HepG2 (cell line): Measurements from ENCODE around the gene CLIC1. TPM values are rescaled to one million over a fixed set of nuclear protein-coding genes. Genes with fewer than 3 reads are reported as not detected.

Experiments
- BRCA1 ChIP-seq: sonication (generic); formaldehyde crosslinking; IDR thresholded peaks from 2 replicates; pipeline ENCODE4 v1.4.0; 2020; ENCODE audit warnings: missing genetic modification reagents
- DDIT3 ChIP-seq: sonication (generic); formaldehyde crosslinking; IDR thresholded peaks from 2 replicates; pipeline ENCODE4 v1.4.0; 2020; ENCODE audit warnings: mild to moderate bottlenecking, missing genetic modification reagents
- ELF4 ChIP-seq: sonication (generic); formaldehyde crosslinking; IDR thresholded peaks from 2 replicates; pipeline ENCODE4 v1.5.0; 2020; ENCODE audit warnings: missing genetic modification reagents, mild to moderate bottlenecking, moderate library complexity, borderline replicate concordance
- FOSL1 ChIP-seq: sonication (generic); formaldehyde crosslinking; IDR thresholded peaks from 2 replicates; pipeline ENCODE4 v1.9.0; 2021; ENCODE audit warnings: missing genetic modification reagents, borderline replicate concordance
- HNRNPH1 ChIP-seq: fragments of 200-400 bp; formaldehyde crosslinking; optimal IDR thresholded peaks from 2 replicates; pipeline ENCODE3; 2017; ENCODE audit warnings: mild to moderate bottlenecking, low read depth, low read length
- JUNB ChIP-seq: sonication (generic); formaldehyde crosslinking; IDR thresholded peaks from 2 replicates; pipeline ENCODE4 v1.8.0; 2022; ENCODE audit warnings: missing genetic modification reagents, mild to moderate bottlenecking, borderline replicate concordance
- KLF9 ChIP-seq: IDR thresholded peaks from 2 replicates; pipeline ENCODE4 v1.6.1; 2016; ENCODE audit warnings: low read depth
- NR2F2 ChIP-seq: IDR thresholded peaks from 2 replicates; pipeline ENCODE4 v1.6.1; 2012; ENCODE audit warnings: low read depth, inconsistent platforms, borderline replicate concordance
- PTBP1 ChIP-seq: fragments of 200-400 bp; formaldehyde crosslinking; IDR thresholded peaks from 2 replicates; pipeline ENCODE4 v1.6.1; 2018; ENCODE audit warnings: low read length, low read depth; ENCODE audit not compliant: poor library complexity, severe bottlenecking
- SNAI1 ChIP-seq: sonication (generic); formaldehyde crosslinking; IDR thresholded peaks from 2 replicates; pipeline ENCODE4 v1.5.0; 2020; ENCODE audit warnings: mild to moderate bottlenecking, missing genetic modification reagents, borderline replicate concordance
- SRSF4 ChIP-seq: fragments of 200-400 bp; formaldehyde crosslinking; IDR thresholded peaks from one replicate; pipeline ENCODE4 v1.6.1; 2018; ENCODE audit warnings: mild to moderate bottlenecking, low read depth, low read length, moderate library complexity; ENCODE audit not compliant: poor library complexity, severe bottlenecking
- SYNCRIP ChIP-seq: fragments of 200-400 bp; formaldehyde crosslinking; IDR thresholded peaks from 2 replicates; pipeline ENCODE4 v1.6.1; 2018; ENCODE audit warnings: mild to moderate bottlenecking, low read depth, low read length; ENCODE audit not compliant: insufficient read depth
- TBL1XR1 ChIP-seq: fragments of 150-350 bp; IDR thresholded peaks from 2 replicates; pipeline ENCODE4 v1.6.1; 2014; ENCODE audit warnings: borderline replicate concordance, low read length; ENCODE audit not compliant: partially characterized antibody
- TGIF2 ChIP-seq: IDR thresholded peaks from 2 replicates; pipeline ENCODE4 v1.6.1; 2016; ENCODE audit warnings: control low read depth, missing compliant biosample characterization
- THAP11 ChIP-seq: IDR thresholded peaks from 2 replicates; pipeline ENCODE4 v1.6.1; 2016; ENCODE audit warnings: missing biosample characterization, missing genetic modification reagents
- ZBTB7A ChIP-seq: sonication (generic); formaldehyde crosslinking; IDR thresholded peaks from 2 replicates; pipeline ENCODE4 v1.8.0; 2022; ENCODE audit warnings: mild to moderate bottlenecking, missing genetic modification reagents
- ZFY ChIP-seq: sonication (generic); formaldehyde crosslinking; IDR thresholded peaks from 2 replicates; pipeline ENCODE4 v1.4.0; 2020; ENCODE audit warnings: missing genetic modification reagents
- ZMYM2 ChIP-seq: sonication (generic); formaldehyde crosslinking; IDR thresholded peaks from 2 replicates; pipeline ENCODE4 v1.8.0; 2022; ENCODE audit warnings: mild to moderate bottlenecking, missing genetic modification reagents
- ZNF207 ChIP-seq: fragments of 450-650 bp; IDR thresholded peaks from 2 replicates; pipeline ENCODE4 v1.6.1; 2016; ENCODE audit warnings: antibody characterized with exemption, borderline replicate concordance
- ZNF224 ChIP-seq: sonication (generic); formaldehyde crosslinking; IDR thresholded peaks from 2 replicates; pipeline ENCODE4 v1.5.0; 2020; ENCODE audit warnings: mild to moderate bottlenecking, missing genetic modification reagents
- ZNF260 ChIP-seq: sonication (generic); formaldehyde crosslinking; IDR thresholded peaks from 2 replicates; pipeline ENCODE4 v1.4.0; 2020; ENCODE audit warnings: missing genetic modification reagents, low read depth, mild to moderate bottlenecking, borderline replicate concordance
- ZNF30 ChIP-seq: sonication (generic); formaldehyde crosslinking; IDR thresholded peaks from 2 replicates; pipeline ENCODE4 v1.5.0; 2020; ENCODE audit warnings: mild to moderate bottlenecking, missing genetic modification reagents
- ZNF83 ChIP-seq: sonication (generic); formaldehyde crosslinking; IDR thresholded peaks from 2 replicates; pipeline ENCODE4 v1.4.0; 2020; ENCODE audit warnings: missing genetic modification reagents, mild to moderate bottlenecking, borderline replicate concordance
- polyA plus RNA-seq, 8 experiments: library from polyadenylated mRNA; depleted of rRNA in 3 of 8; stranded (reverse) in 7 of 8; unstranded in 1 of 8; fragments of >200 nt; fragmentation: Illumina TruSeq in 4 of 8; extraction: Trizol in 4 of 8; gene quantifications; 2 replicates each; pipeline versions ENCODE4 v1.2.1 to v1.2.3, GENCODE V29; 2011 to 2016; ENCODE audit warnings: low read depth in 4 of 8, missing spikeins in 1 of 8, mixed read lengths in 1 of 8; ENCODE audit not compliant: insufficient read depth in 1 of 8
- total RNA-seq, 5 experiments: library from RNA; depleted of rRNA; stranded (reverse); fragments of >200 nt; fragmentation: Illumina TruSeq; extraction: Trizol; gene quantifications; 2 replicates each; pipeline ENCODE4 v1.2.3, GENCODE V29; 2016; ENCODE audit warnings: low read depth in 1 of 5
- TF ChIP-seq, protein P1 (sequence below): sonication (generic); formaldehyde crosslinking; IDR thresholded peaks from 2 replicates; pipeline ENCODE4 v1.4.0; 2020; ENCODE audit warnings: missing genetic modification reagents
- TF ChIP-seq, protein P2 (sequence below): sonication (generic); formaldehyde crosslinking; IDR thresholded peaks from 2 replicates; pipeline ENCODE4 v1.8.1; 2023; ENCODE audit warnings: mild to moderate bottlenecking, inconsistent platforms, moderate library complexity, missing genetic modification reagents, borderline replicate concordance
- TF ChIP-seq, protein P3 (sequence below): sonication (generic); formaldehyde crosslinking; IDR thresholded peaks from 2 replicates; pipeline ENCODE4 v1.9.0; 2021; ENCODE audit warnings: missing genetic modification reagents, borderline replicate concordance

CLIC1 gene
- total and polyA plus RNA-seq, 2 of the 13 experiments (the other 11 are each of a cell fraction or from before 2014, with no cell fraction given): 602 to 891 TPM

- TF ChIP-seq, protein P1, sequence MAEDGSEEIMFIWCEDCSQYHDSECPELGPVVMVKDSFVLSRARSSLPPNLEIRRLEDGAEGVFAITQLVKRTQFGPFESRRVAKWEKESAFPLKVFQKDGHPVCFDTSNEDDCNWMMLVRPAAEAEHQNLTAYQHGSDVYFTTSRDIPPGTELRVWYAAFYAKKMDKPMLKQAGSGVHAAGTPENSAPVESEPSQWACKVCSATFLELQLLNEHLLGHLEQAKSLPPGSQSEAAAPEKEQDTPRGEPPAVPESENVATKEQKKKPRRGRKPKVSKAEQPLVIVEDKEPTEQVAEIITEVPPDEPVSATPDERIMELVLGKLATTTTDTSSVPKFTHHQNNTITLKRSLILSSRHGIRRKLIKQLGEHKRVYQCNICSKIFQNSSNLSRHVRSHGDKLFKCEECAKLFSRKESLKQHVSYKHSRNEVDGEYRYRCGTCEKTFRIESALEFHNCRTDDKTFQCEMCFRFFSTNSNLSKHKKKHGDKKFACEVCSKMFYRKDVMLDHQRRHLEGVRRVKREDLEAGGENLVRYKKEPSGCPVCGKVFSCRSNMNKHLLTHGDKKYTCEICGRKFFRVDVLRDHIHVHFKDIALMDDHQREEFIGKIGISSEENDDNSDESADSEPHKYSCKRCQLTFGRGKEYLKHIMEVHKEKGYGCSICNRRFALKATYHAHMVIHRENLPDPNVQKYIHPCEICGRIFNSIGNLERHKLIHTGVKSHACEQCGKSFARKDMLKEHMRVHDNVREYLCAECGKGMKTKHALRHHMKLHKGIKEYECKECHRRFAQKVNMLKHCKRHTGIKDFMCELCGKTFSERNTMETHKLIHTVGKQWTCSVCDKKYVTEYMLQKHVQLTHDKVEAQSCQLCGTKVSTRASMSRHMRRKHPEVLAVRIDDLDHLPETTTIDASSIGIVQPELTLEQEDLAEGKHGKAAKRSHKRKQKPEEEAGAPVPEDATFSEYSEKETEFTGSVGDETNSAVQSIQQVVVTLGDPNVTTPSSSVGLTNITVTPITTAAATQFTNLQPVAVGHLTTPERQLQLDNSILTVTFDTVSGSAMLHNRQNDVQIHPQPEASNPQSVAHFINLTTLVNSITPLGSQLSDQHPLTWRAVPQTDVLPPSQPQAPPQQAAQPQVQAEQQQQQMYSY (CRISPR knock-in tag): no peak
- TF ChIP-seq ZNF224 (CRISPR knock-in tag) (no peak), DDIT3 (CRISPR knock-in tag) (no peak), THAP11 (CRISPR knock-in tag) (no peak), ELF4 (CRISPR knock-in tag) (no peak), TBL1XR1 (no peak), ZNF260 (CRISPR knock-in tag) (no peak), ZMYM2 (CRISPR knock-in tag) (no peak), BRCA1 (CRISPR knock-in tag) (no peak), HNRNPH1 (no peak), NR2F2 (no peak), FOSL1 (CRISPR knock-in tag) (no peak), JUNB (CRISPR knock-in tag) (0 out of 2 replicates have a peak, but pooled peaks have one; percentile 27), KLF9 (CRISPR knock-in tag) (no peak), SYNCRIP (no peak), TGIF2 (peak; percentile 59; the same call in 1 of the 2 replicates), ZNF207 (no peak), SNAI1 (CRISPR knock-in tag) (no peak), PTBP1 (no peak), ZNF83 (CRISPR knock-in tag) (no peak), ZNF30 (no peak), SRSF4 (no peak), ZBTB7A (CRISPR knock-in tag) (no peak), ZFY (CRISPR knock-in tag) (no peak)
- TF ChIP-seq, protein P2, sequence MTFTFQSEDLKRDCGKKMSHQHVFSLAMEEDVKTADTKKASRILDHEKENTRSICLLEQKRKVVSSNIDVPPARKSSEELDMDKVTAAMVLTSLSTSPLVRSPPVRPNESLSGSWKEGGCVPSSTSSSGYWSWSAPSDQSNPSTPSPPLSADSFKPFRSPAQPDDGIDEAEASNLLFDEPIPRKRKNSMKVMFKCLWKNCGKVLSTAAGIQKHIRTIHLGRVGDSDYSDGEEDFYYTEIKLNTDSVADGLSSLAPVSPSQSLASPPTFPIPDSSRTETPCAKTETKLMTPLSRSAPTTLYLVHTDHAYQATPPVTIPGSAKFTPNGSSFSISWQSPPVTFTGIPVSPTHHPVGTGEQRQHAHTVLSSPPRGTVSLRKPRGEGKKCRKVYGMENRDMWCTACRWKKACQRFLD: peak; percentile 9; the same call in 1 of the 2 replicates
- TF ChIP-seq, protein P3, sequence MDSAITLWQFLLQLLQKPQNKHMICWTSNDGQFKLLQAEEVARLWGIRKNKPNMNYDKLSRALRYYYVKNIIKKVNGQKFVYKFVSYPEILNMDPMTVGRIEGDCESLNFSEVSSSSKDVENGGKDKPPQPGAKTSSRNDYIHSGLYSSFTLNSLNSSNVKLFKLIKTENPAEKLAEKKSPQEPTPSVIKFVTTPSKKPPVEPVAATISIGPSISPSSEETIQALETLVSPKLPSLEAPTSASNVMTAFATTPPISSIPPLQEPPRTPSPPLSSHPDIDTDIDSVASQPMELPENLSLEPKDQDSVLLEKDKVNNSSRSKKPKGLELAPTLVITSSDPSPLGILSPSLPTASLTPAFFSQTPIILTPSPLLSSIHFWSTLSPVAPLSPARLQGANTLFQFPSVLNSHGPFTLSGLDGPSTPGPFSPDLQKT: no peak
Observed at GRCh38 chr6:31734247-31734820, 2.0 kb downstream of the CLIC1 start (continued).
